Measurements from ENCODE around the gene NPPB. TPM values are rescaled to one million over a fixed set of nuclear protein-coding genes. Genes with fewer than 3 reads are reported as not detected.

NPPB gene
- total RNA-seq, 6 experiments from 2014 or later, result not detected

- DNase-seq, result no peak
- Mint-ChIP-seq H3K27me3 (ENCODE audit: insufficient read depth) (peaks cover 43% of the 10 kb centered on the region), H3K4me3 (no peak overlapping the region), H3K4me1 (ENCODE audit: low read depth) (no peaks in the 10 kb centered on the region), H3K27ac (no peak overlapping the region), H3K9me3 (0 out of 2 replicates have a peak, but pooled peaks cover 3% of the 10 kb centered on the region), H3K36me3 (ENCODE audit: low read depth) (no peaks in the 10 kb centered on the region)
- TF ChIP-seq CTCF (IDR thresholded peaks at IDR 0.05), result no peak
These were observed 20.8 kb upstream of the NPPB start for GRCh38 chr1:11879311-11880180.

DNA sequence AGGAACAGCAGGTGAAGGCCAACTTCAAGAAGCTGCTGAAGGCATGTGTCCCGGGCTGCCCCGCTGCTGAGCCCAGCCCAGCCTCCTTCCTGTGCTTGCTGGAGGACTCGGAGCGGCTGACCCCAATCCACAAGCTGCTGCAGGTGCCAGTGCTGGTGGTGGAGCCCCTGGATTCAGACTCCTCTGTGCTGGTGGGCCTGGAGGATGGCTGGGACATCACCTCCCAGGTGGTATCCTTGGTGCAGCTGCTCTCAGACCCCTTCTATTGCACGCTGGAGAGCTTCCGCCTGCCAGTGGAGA, 20.1 kb upstream of the NPPB start:
- Mint-ChIP-seq H3K36me3 (ENCODE audit: low read depth) (no peaks in the 10 kb centered on the region), H3K4me3 (no peak overlapping the region), H3K27me3 (ENCODE audit: insufficient read depth) (peaks cover 47% of the 10 kb centered on the region), H3K9me3 (0 out of 2 replicates have a peak, but pooled peaks cover 3% of the 10 kb centered on the region), H3K4me1 (ENCODE audit: low read depth) (no peaks in the 10 kb centered on the region), H3K27ac (no peak overlapping the region)
- TF ChIP-seq CTCF (IDR thresholded peaks at IDR 0.05), result no peak
- no peak for DNase-seq

GRCh38 chr1:11878081-11878890, 19.5 kb upstream of the NPPB start:
- no peak for DNase-seq
- no peaks in the 10 kb centered on the region for H3K36me3 Mint-ChIP-seq (ENCODE audit: low read depth)
- no peak overlapping the region for H3K4me3 Mint-ChIP-seq
- H3K27me3 Mint-ChIP-seq (ENCODE audit: insufficient read depth), result peaks cover 46% of the 10 kb centered on the region
- no peak for TF ChIP-seq CTCF (IDR thresholded peaks at IDR 0.05)
- H3K27ac Mint-ChIP-seq, result no peak overlapping the region
- no peaks in the 10 kb centered on the region for H3K4me1 Mint-ChIP-seq (ENCODE audit: low read depth)
- 0 out of 2 replicates have a peak, but pooled peaks cover 3% of the 10 kb centered on the region for H3K9me3 Mint-ChIP-seq

- H3K27me3 Mint-ChIP-seq (ENCODE audit: insufficient read depth), result peaks cover 47% of the 10 kb centered on the region
- no peak for TF ChIP-seq CTCF (IDR thresholded peaks at IDR 0.05)
These were observed 18.3 kb upstream of the NPPB start for GRCh38 chr1:11877074-11877473.

DNA sequence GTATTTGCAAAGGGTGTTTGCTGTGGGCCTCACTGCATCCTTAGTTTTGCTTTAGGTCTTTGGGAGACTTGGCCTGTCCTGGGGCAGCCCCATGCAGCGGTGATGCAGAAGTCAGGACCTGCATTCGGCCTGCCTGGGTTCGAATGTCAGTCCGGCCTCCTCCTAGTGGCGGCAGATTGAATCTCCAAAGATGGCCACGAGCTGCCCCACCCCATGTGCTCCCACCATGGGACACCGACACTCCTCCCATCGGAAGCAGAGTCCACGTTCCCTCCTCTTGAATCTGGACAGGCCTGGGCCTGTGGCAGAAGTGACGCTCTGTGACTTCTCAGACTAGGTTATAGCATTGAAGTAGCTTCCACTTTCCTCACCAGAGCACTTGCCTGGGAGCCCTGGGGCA, 16.3 kb upstream of the NPPB start:
- H3K9me3 Mint-ChIP-seq, result no peaks in the 10 kb centered on the region
- H3K27me3 Mint-ChIP-seq (ENCODE audit: insufficient read depth), result peaks cover 51% of the 10 kb centered on the region
- no peak overlapping the region for H3K4me3 Mint-ChIP-seq
- no peak for DNase-seq
- H3K27ac Mint-ChIP-seq, result no peak overlapping the region
- TF ChIP-seq CTCF (IDR thresholded peaks at IDR 0.05), result peak; percentile 18; the same call in 1 of the 2 replicates
- no peaks in the 10 kb centered on the region for H3K4me1 Mint-ChIP-seq (ENCODE audit: low read depth)
- H3K36me3 Mint-ChIP-seq (ENCODE audit: low read depth), result no peaks in the 10 kb centered on the region

More at GRCh38 chr1:11877074-11877473, 18.3 kb upstream of the NPPB start:
- DNase-seq, result no peak
- H3K36me3 Mint-ChIP-seq (ENCODE audit: low read depth), result no peaks in the 10 kb centered on the region
- 0 out of 2 replicates have a peak, but pooled peaks cover 2% of the 10 kb centered on the region for H3K9me3 Mint-ChIP-seq
- no peak overlapping the region for H3K27ac Mint-ChIP-seq
- no peaks in the 10 kb centered on the region for H3K4me1 Mint-ChIP-seq (ENCODE audit: low read depth)
- H3K4me3 Mint-ChIP-seq, result no peak overlapping the region

Data from HFFc6 (cell line).